ENCODE results near the gene SEC63.
"Not testable (repeated sequence)": the region's sequence is repeated elsewhere in the genome, so short reads cannot be mapped to it uniquely, and the experiment has no call there.

GRCh38 chr6:107890431-107890830 is 67.6 kb downstream of the SEC63 start:
- TF ChIP-seq CTCF (IDR thresholded peaks at IDR 0.05); RELA (CRISPR knock-in tag; IDR thresholded peaks at IDR 0.05; ENCODE audit: borderline replicate concordance); ETV6 (CRISPR knock-in tag; IDR thresholded peaks at IDR 0.05); USF2 (CRISPR knock-in tag; IDR thresholded peaks at IDR 0.05); ATF3 (CRISPR knock-in tag; conservative IDR thresholded peaks at IDR 0.05); TCF7 (CRISPR knock-in tag; IDR thresholded peaks at IDR 0.05; ENCODE audit: low read depth); MAX (CRISPR knock-in tag; IDR thresholded peaks at IDR 0.05); E2F4 (CRISPR knock-in tag; IDR thresholded peaks at IDR 0.05; ENCODE audit: borderline replicate concordance, low read depth); AR (CRISPR knock-in tag; IDR thresholded peaks at IDR 0.05); ZNF263 (CRISPR knock-in tag; IDR thresholded peaks at IDR 0.05; ENCODE audit: low read depth); NR1H2 (CRISPR knock-in tag; IDR thresholded peaks at IDR 0.05): not testable (repeated sequence)
